HepG2 (cell line): ENCODE measurements around the gene DOCK1.

ENCODE experiments used
- SMC3 ChIP-seq: IDR thresholded peaks from 2 replicates; pipeline ENCODE4 v1.6.1; 2011; ENCODE audit warnings: low read length, improper control_type of control experiment
- TRIM22 ChIP-seq: fragments of 450-650 bp; IDR thresholded peaks from 2 replicates; pipeline ENCODE4 v1.6.1; 2017

DNA sequence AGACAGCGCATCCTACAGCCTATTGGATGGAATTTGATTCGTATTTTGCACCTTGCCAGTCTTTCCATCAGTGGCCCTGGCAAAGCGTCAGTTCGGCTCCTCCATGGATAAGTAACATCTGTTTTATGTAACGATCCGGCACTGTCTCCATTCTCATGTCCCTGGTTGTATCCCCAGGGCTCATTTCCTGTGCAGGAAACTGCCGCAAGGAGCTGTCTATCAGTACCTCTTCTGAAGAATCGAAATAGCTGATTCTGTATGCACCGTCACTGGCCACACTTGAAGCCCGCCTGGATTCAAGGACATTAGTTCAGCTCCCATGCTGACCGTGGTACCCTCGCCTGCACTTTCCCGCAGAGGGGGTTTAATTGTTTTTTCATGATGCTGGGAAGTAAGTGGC lies 590.8 kb downstream of the DOCK1 start:
- no peak for TF ChIP-seq TRIM22
- no peak for TF ChIP-seq SMC3
